Fibroblast of villous mesenchyme (primary cell): ENCODE measurements around the gene OST4. TPM values are rescaled to one million over a fixed set of nuclear protein-coding genes. Genes with fewer than 3 reads are reported as not detected.

Experiments
- DNase-seq: peaks from one replicate; pipeline ENCODE4 v3.0.0-alpha.2; 2010; ENCODE audit warnings: low read depth
- H3K4me3 ChIP-seq: 2 replicates; pipeline ENCODE4 v1.5.1; 2011; ENCODE audit warnings: low read depth, mild to moderate bottlenecking, low read length
- total RNA-seq: library from RNA; depleted of rRNA; stranded (reverse); fragments of >200 nt; gene quantifications from 2 replicates; pipeline ENCODE4 v1.2.3, GENCODE V29; 2012
- TF ChIP-seq, protein P1 (sequence below): IDR thresholded peaks from 2 replicates; pipeline ENCODE4 v1.5.1; 2012; ENCODE audit warnings: low read depth, mild to moderate bottlenecking, low read length; ENCODE audit not compliant: insufficient read depth

The OST4 gene
- total RNA-seq, 1 donor, result 282 TPM

DNA sequence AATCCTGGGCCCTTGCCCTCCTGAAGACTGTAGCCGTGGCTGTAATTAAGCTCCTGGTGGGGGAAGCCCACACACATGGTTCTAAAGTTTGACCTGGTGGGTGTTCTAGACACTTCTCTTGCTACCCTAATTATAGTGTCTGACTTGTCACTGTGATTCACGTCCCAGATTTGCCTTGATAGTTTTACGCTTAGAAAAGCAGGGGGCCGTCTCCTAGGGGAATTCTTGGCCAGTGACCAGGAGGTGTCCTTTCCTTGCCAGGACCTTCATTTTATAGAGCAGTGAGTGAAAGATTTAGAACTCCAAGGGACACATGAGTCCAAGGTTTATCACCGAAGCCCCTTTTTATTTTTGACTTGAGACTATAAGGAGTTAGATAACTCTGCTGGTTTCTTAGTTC is 29.7 kb downstream of the OST4 start:
- TF ChIP-seq, protein P1, sequence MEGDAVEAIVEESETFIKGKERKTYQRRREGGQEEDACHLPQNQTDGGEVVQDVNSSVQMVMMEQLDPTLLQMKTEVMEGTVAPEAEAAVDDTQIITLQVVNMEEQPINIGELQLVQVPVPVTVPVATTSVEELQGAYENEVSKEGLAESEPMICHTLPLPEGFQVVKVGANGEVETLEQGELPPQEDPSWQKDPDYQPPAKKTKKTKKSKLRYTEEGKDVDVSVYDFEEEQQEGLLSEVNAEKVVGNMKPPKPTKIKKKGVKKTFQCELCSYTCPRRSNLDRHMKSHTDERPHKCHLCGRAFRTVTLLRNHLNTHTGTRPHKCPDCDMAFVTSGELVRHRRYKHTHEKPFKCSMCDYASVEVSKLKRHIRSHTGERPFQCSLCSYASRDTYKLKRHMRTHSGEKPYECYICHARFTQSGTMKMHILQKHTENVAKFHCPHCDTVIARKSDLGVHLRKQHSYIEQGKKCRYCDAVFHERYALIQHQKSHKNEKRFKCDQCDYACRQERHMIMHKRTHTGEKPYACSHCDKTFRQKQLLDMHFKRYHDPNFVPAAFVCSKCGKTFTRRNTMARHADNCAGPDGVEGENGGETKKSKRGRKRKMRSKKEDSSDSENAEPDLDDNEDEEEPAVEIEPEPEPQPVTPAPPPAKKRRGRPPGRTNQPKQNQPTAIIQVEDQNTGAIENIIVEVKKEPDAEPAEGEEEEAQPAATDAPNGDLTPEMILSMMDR, result no peak
- peak; percentile 23 for DNase-seq
- H3K4me3 ChIP-seq, result no peak overlapping the region

DNA sequence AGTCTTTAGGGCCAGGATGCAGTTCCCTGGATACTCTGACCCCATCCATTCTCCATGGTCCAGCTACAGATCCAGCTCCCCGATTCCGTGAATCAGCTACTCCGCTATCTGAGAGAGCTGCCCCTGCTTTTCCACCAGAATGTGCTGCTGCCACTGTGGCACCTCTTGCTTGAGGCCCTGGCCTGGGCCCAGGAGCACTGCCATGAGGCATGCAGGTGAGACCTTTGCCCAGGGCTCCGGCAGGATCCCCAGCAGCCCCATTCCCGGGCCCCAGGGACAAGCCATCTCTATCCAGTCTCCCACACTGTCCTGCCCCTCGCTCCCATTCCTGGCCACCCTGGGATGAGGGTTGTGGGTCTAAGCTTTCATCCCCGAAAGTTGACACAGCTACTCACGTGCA is 31.2 kb downstream of the OST4 start:
- no peak for DNase-seq
- H3K4me3 ChIP-seq, result no peak overlapping the region
- TF ChIP-seq, protein P1, result no peak

DNA sequence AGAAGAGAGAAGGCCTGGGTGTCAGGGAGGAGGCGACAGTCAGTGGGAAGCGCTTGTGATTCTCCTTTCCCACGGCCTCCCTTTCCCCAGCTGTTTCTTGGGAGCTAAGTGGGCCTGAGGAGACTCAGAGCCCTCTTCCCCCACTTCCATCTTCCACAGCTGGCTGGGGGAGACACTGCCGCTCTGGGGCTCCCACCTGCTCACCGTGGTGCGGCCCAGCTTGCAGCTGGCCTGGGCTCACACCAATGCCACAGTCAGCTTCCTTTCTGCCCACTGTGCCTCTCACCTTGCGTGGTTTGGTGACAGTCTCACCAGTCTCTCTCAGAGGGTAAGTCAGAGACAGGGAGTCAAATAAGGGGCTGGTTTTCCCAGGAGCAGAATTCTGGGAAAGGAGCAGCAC is 31.6 kb downstream of the OST4 start:
- no peak overlapping the region for H3K4me3 ChIP-seq
- TF ChIP-seq, protein P1, result no peak
- DNase-seq, result no peak

DNA sequence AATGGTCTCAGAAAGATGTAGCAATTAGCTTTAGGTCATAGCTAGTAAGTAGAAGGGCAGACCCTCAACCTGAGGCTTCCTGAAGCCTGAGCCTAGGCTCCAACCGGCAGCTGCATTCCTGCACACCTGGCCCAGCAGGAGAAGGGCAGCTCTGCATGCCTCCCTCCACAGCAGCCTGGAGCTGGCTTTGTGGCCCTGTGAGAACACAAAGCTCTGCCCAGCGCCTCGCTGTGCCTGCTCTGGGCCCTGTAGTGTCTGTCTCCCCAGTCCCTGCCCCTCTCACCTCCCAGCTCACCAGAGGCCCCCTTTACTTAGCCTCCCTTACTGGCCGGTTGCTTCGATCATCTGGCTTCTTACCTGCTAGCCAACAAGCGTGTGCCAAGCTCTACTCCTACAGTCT is 32.0 kb downstream of the OST4 start:
- no peak for DNase-seq
- no peak overlapping the region for H3K4me3 ChIP-seq
- TF ChIP-seq, protein P1, result no peak

DNA sequence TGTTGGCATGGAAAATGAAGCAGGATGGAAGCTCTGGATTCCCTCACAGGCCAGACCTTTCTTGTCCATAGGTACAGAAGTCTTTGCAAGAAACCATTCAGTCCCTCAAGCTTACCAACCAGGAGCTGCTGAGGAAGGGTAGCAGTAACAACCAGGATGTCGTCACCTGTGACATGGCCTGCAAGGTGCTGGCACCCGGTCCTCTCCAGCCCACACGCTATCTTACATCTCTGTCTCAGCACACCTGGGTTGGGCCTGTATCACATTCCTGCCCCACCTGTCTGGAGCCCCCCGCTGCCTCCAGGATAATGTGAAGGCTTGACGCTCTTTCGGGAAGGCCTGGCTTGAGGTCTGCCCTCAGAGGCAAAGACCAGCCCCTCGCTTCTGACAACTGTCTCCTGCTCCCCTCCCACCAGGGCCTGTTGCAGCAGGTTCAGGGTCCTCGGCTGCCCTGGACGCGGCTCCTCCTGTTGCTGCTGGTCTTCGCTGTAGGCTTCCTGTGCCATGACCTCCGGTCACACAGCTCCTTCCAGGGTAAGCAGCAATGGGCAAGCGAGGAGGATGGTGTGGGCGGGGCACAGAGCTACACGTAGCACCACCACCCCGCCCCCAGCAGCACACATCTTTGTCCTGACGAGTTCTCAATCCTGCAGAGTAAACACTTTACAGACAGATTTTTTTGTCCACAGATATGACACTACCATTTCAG is 32.7 kb downstream of the OST4 start:
- TF ChIP-seq, protein P1, result no peak
- no peak overlapping the region for H3K4me3 ChIP-seq
- DNase-seq, result no peak

DNA sequence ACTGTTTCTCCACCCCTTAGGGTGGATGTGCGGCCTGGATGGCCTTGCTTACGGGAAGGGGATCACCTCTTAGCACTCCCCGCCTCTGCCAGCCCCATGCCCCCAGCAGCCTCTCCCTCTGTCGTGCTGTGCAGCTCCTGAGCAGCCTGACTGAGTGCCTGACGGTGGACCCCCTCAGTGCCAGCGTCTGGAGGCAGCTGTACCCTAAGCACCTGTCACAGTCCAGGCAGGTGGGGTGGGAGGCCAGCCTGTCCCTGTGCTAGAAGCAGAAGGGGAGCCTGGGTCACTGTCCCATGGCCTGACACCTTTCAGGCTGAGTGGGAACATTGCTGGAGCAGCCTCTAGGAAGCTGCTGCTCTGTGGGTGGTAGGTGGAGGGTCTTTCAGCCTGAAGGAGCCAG is 33.4 kb downstream of the OST4 start:
- no peak for DNase-seq
- TF ChIP-seq, protein P1, result no peak
- no peak overlapping the region for H3K4me3 ChIP-seq
